Body of pancreas (tissue), 4 donors: ENCODE data around the gene SART3.

Source experiments
- POLR2A ChIP-seq, 3 donors: fragments of 450-650 bp; IDR thresholded peaks; one replicate each; pipeline ENCODE4 v1.6.1; 2016; ENCODE audit warnings: antibody characterized with exemption in 3 of 3, mild to moderate bottlenecking in 2 of 3
- TF ChIP-seq, protein P1 (sequence below), 7 experiments: fragments of 450-650 bp in 4 of 7; fragments of 200-600 bp in 3 of 7; sonication (generic) in 3 of 7; IDR thresholded peaks; one replicate each; pipeline ENCODE4 v1.5.1; 2016 to 2019; ENCODE audit warnings: antibody characterized with exemption in 7 of 7

GRCh38 chr12:108564724-108565123 lies 3.8 kb upstream of the SART3 start:
- no peak for TF ChIP-seq POLR2A (IDR thresholded peaks at IDR 0.05)
- TF ChIP-seq, protein P1, sequence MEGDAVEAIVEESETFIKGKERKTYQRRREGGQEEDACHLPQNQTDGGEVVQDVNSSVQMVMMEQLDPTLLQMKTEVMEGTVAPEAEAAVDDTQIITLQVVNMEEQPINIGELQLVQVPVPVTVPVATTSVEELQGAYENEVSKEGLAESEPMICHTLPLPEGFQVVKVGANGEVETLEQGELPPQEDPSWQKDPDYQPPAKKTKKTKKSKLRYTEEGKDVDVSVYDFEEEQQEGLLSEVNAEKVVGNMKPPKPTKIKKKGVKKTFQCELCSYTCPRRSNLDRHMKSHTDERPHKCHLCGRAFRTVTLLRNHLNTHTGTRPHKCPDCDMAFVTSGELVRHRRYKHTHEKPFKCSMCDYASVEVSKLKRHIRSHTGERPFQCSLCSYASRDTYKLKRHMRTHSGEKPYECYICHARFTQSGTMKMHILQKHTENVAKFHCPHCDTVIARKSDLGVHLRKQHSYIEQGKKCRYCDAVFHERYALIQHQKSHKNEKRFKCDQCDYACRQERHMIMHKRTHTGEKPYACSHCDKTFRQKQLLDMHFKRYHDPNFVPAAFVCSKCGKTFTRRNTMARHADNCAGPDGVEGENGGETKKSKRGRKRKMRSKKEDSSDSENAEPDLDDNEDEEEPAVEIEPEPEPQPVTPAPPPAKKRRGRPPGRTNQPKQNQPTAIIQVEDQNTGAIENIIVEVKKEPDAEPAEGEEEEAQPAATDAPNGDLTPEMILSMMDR (IDR thresholded peaks at IDR 0.05), result no peak
